Mesendoderm (in vitro differentiated cells): ENCODE results near the gene NADK2.

Experiments used
- DNase-seq: peaks from one replicate; pipeline ENCODE4 v3.0.0; 2013
- H2AK5ac ChIP-seq: 2 replicates; pipeline ENCODE4 v1.6.1; 2013; ENCODE audit warnings: low read length, inconsistent platforms
- H2BK120ac ChIP-seq: 2 replicates; pipeline ENCODE4 v1.6.1; 2013; ENCODE audit warnings: low read depth, mild to moderate bottlenecking, low read length, moderate library complexity, mixed read lengths
- H2BK15ac ChIP-seq: replicated peaks from 2 replicates; pipeline ENCODE4 v1.6.1; 2013; ENCODE audit warnings: low read depth, mild to moderate bottlenecking, moderate library complexity
- H2BK5ac ChIP-seq: 2 replicates; pipeline ENCODE4 v1.6.1; 2013; ENCODE audit warnings: low read length, inconsistent platforms
- H3K18ac ChIP-seq: 2 replicates; pipeline ENCODE4 v1.6.1; 2013; ENCODE audit warnings: mild to moderate bottlenecking, low read length, mixed read lengths
- H3K23ac ChIP-seq: one replicate; pipeline ENCODE4 v1.6.1; 2013; ENCODE audit warnings: low read length
- H3K27ac ChIP-seq: 2 replicates; pipeline ENCODE4 v1.5.1; 2013; ENCODE audit warnings: low read depth, mild to moderate bottlenecking, inconsistent platforms, low read length, moderate library complexity
- H3K27me3 ChIP-seq: 2 replicates; pipeline ENCODE4 v1.6.1; 2013; ENCODE audit warnings: low read length, control low read depth, mild to moderate bottlenecking, inconsistent platforms; ENCODE audit not compliant: insufficient read depth, poor library complexity
- H3K36me3 ChIP-seq: 2 replicates; pipeline ENCODE4 v1.6.1; 2013; ENCODE audit warnings: low read length, inconsistent platforms; ENCODE audit not compliant: control insufficient read depth, insufficient read depth
- H3K4ac ChIP-seq: one replicate; pipeline ENCODE4 v1.6.1; 2013; ENCODE audit warnings: low read depth, mild to moderate bottlenecking, low read length, moderate library complexity
- H3K4me1 ChIP-seq: 2 replicates; pipeline ENCODE4 v1.6.1; 2013; ENCODE audit warnings: low read depth, low read length, inconsistent platforms; ENCODE audit not compliant: control insufficient read depth
- H3K4me2 ChIP-seq: 2 replicates; pipeline ENCODE4 v1.6.1; 2013; ENCODE audit warnings: low read length
- H3K4me3 ChIP-seq: 2 replicates; pipeline ENCODE4 v1.5.1; 2013; ENCODE audit warnings: mild to moderate bottlenecking, low read length
- H3K56ac ChIP-seq: one replicate; pipeline ENCODE4 v1.6.1; 2013; ENCODE audit warnings: low read length
- H3K79me1 ChIP-seq: 2 replicates; pipeline ENCODE4 v1.6.1; 2013; ENCODE audit warnings: low read length, inconsistent platforms
- H3K79me2 ChIP-seq: 2 replicates; pipeline ENCODE4 v1.6.1; 2013; ENCODE audit warnings: mild to moderate bottlenecking, low read length; ENCODE audit not compliant: control insufficient read depth, insufficient read depth
- H3K9ac ChIP-seq: 2 replicates; pipeline ENCODE4 v1.6.1; 2013; ENCODE audit warnings: low read length, inconsistent platforms
- H4K5ac ChIP-seq: one replicate; pipeline ENCODE4 v1.6.1; 2013; ENCODE audit warnings: low read length
- H4K8ac ChIP-seq: one replicate; pipeline ENCODE4 v1.6.1; 2013; ENCODE audit warnings: low read depth, mild to moderate bottlenecking, control low read depth, low read length, moderate library complexity
- WGBS: extraction: QIAGEN DNeasy Blood & Tissue Kit; methylation state at CpG from one replicate; pipeline ENCODE4 v1.1.7; 2013; ENCODE audit warnings: low lambda C conversion rate, missing lambda C conversion rate; ENCODE audit not compliant: insufficient coverage; ENCODE audit errors: extremely low coverage; 5-methylcytosine and 5-hydroxymethylcytosine counted together

Gene NADK2

DNA sequence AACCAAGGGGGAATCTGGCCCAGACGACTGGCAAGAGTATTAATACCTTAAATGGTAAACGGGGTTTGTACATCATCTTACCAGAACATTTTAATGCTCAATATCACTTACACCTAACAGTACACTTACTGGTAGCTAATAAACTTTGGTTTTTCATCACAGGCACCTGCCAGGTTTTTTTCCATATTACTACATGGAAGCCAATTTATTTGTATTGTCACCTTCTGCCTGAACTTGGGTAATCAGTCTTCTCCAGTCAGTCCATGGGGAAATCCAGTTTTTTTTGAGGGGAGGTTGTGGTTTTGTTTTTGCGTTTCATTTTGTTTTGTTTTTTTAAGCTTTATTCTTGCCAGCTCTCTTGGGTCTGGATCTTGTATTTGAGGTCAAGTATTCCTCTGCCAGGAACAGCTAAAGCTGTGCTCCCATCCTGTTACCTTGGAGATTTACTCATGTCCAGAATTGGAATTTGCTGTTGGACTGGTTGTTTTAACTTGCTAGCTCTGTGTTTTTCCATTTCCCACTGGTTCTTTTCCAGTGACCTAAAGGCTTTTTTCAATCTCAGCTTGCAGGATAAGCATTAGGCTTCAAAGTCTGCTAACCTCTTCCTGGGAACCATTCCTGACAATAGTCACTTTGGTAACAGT lies 11.1 kb upstream of the NADK2 start:
- H3K56ac ChIP-seq = no peak overlapping the region
- H3K36me3 ChIP-seq = no peaks in the 10 kb centered on the region
- no peak overlapping the region for H3K4me2 ChIP-seq
- H2BK120ac ChIP-seq = no peak overlapping the region
- H3K9ac ChIP-seq = no peak overlapping the region
- no peak overlapping the region for H3K27ac ChIP-seq
- no CpG with 5 or more reads among the region's 3 CpGs for WGBS
- H3K23ac ChIP-seq = no peak overlapping the region
- no peak overlapping the region for H4K8ac ChIP-seq
- no peaks in the 10 kb centered on the region for H3K27me3 ChIP-seq
- no peak overlapping the region for H2BK5ac ChIP-seq
- H3K18ac ChIP-seq = no peak overlapping the region
- no peak overlapping the region for H3K4me3 ChIP-seq
- H4K5ac ChIP-seq = no peak overlapping the region
- no peaks in the 10 kb centered on the region for H3K79me1 ChIP-seq
- no peak overlapping the region for H2BK15ac ChIP-seq
- no peaks in the 10 kb centered on the region for H3K79me2 ChIP-seq
- H3K4ac ChIP-seq = no peak overlapping the region
- DNase-seq = no peak
- H3K4me1 ChIP-seq = no peaks in the 10 kb centered on the region
- no peak overlapping the region for H2AK5ac ChIP-seq

DNA sequence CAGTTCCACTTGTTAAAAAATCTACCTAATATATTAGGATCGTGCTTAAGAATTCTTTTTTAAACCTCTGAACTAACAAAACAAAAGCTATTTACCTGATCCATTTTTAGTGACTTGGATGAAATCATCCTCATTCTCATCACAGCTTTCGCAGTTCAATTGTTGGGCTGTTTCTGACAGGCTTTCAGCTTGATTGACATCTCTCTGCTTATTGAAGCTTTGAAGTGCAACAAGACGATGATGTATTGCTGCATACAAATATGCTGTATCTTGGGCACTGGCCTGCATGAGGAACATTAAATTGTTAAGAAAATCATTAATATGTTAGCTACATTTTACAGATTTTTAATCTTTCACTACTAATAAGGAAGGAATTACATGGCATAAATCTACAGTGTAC lies 9.5 kb upstream of the NADK2 start:
- DNase-seq = no peak
- Histone ChIP-seq H3K18ac (no peak overlapping the region), H3K4me1 (no peaks in the 10 kb centered on the region), H2BK120ac (no peak overlapping the region), H3K4me2 (no peak overlapping the region), H4K8ac (no peak overlapping the region), H3K4ac (no peak overlapping the region), H2BK5ac (no peak overlapping the region), H2BK15ac (no peak overlapping the region), H3K79me1 (no peaks in the 10 kb centered on the region), H3K79me2 (no peaks in the 10 kb centered on the region), H3K36me3 (no peaks in the 10 kb centered on the region), H4K5ac (no peak overlapping the region), H3K56ac (no peak overlapping the region), H3K27ac (no peak overlapping the region), H2AK5ac (no peak overlapping the region), H3K9ac (no peak overlapping the region), H3K27me3 (no peaks in the 10 kb centered on the region), H3K23ac (peak overlapping the region; percentile 61), H3K4me3 (no peak overlapping the region)
- no CpG with 5 or more reads among the region's 3 CpGs for WGBS

DNA sequence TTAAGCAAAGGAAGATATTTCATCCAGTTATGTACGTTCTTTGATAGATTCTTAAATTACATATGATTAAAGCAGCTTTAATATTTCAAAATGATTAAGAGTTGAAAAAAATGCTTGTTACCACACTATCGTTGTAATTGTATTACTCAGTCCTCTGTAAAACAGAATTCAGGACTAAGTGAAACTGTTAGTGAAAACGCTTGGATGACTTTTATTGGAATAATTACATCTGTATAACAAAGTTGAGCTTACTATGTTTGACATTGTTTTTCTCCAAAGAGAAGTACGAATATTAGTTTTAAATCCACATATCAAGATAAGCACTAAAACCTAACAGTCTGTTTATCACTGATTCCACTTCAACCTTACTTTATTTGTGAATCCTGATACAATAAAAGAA lies 8.7 kb upstream of the NADK2 start:
- no peak overlapping the region for H3K56ac ChIP-seq
- no peak overlapping the region for H3K18ac ChIP-seq
- no peak for DNase-seq
- H3K4me1 ChIP-seq = no peaks in the 10 kb centered on the region
- H3K23ac ChIP-seq = no peak overlapping the region
- no peak overlapping the region for H3K4ac ChIP-seq
- H3K4me2 ChIP-seq = no peak overlapping the region
- H3K4me3 ChIP-seq = no peak overlapping the region
- no CpG with 5 or more reads among the region's 4 CpGs for WGBS
- no peaks in the 10 kb centered on the region for H3K27me3 ChIP-seq
- H2BK15ac ChIP-seq = no peak overlapping the region
- no peak overlapping the region for H2BK120ac ChIP-seq
- no peak overlapping the region for H2BK5ac ChIP-seq
- no peak overlapping the region for H4K8ac ChIP-seq
- H3K36me3 ChIP-seq = no peaks in the 10 kb centered on the region
- H3K79me2 ChIP-seq = no peaks in the 10 kb centered on the region
- H2AK5ac ChIP-seq = no peak overlapping the region
- no peak overlapping the region for H3K9ac ChIP-seq
- no peak overlapping the region for H3K27ac ChIP-seq
- H4K5ac ChIP-seq = no peak overlapping the region
- no peaks in the 10 kb centered on the region for H3K79me1 ChIP-seq

DNA sequence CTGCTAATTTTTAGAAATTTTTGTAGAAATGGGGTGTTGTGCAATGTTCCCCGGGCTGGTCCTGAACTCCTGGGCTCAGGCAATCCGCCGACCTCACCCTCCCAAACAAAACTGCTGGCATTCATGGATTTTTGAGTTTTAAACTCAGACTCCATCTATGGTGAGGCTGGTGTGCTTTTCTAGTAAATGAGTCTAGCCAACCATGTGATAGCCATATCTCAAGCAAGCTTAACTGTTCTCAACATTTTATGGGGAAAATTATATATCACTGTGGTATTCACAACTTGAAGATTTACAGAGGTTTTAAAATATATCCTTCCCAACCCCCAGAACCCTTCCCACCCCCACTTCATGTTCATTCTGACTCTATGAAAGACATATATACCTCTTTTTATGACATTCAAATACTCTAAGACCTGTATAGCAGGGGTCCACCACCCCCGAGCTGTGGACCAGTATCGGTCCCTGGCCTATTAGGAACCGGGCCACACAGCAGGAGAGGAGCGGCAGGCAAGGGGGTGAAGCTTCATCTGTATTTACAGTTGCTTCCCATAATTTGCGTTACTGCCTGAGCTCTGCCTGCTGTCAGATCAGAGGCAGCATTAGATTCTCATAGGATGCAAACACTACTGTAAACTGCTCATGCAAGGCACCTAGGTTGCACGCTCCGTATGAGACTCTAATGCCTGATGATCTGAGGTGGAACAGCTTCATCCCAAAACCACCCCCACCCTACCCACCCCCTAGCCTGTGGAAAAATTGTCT lies 4.5 kb upstream of the NADK2 start:
- H4K8ac ChIP-seq = no peak overlapping the region
- H3K4me3 ChIP-seq = no peak overlapping the region
- H3K4me2 ChIP-seq = no peak overlapping the region
- H4K5ac ChIP-seq = no peak overlapping the region
- H3K4me1 ChIP-seq = peaks cover 2% of the 10 kb centered on the region
- no peak overlapping the region for H2AK5ac ChIP-seq
- H3K9ac ChIP-seq = no peak overlapping the region
- no peak overlapping the region for H2BK15ac ChIP-seq
- no peak overlapping the region for H3K27ac ChIP-seq
- no peak overlapping the region for H3K18ac ChIP-seq
- H3K36me3 ChIP-seq = no peaks in the 10 kb centered on the region
- H3K4ac ChIP-seq = no peak overlapping the region
- DNase-seq = no peak
- H3K27me3 ChIP-seq = no peaks in the 10 kb centered on the region
- no CpG with 5 or more reads among the region's 10 CpGs for WGBS
- no peak overlapping the region for H3K56ac ChIP-seq
- no peak overlapping the region for H2BK5ac ChIP-seq
- H3K79me1 ChIP-seq = no peaks in the 10 kb centered on the region
- H3K79me2 ChIP-seq = no peaks in the 10 kb centered on the region
- no peak overlapping the region for H3K23ac ChIP-seq
- H2BK120ac ChIP-seq = no peak overlapping the region

DNA sequence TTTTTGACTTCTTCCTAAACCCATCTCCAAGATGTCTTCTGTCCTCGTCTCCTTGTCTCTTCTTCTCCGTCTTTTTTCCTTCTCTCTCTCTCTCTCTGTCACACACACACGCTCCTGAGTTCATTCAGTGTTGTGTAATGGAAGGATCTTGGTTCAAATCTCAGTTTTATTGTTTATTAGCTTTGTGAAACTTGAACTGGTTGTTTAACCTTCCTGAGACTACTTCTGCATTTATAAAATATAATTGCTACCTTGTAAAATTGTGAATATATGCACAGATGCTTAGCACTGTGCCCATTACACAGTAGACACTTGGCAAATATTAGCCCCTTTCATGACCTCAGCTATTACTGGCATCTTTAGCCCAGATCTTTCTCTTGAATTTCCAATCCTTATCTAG lies 2.4 kb upstream of the NADK2 start:
- Histone ChIP-seq H3K4me1 (peaks cover 2% of the 10 kb centered on the region), H3K27ac (no peak overlapping the region)

More for the DNA sequence above, 2.4 kb upstream of the NADK2 start:
- Histone ChIP-seq H2BK5ac (no peak overlapping the region), H3K18ac (no peak overlapping the region), H3K9ac (no peak overlapping the region), H4K5ac (no peak overlapping the region), H3K79me1 (no peaks in the 10 kb centered on the region), H3K56ac (no peak overlapping the region), H3K79me2 (no peaks in the 10 kb centered on the region), H3K4me3 (no peak overlapping the region), H3K4ac (no peak overlapping the region), H4K8ac (no peak overlapping the region), H3K27me3 (no peaks in the 10 kb centered on the region), H2BK120ac (no peak overlapping the region), H3K4me2 (no peak overlapping the region), H3K23ac (no peak overlapping the region), H2BK15ac (no peak overlapping the region), H2AK5ac (no peak overlapping the region), H3K36me3 (no peaks in the 10 kb centered on the region)
- no CpG with 5 or more reads among the region's 3 CpGs for WGBS
- DNase-seq = no peak
